HepG2 (cell line): ENCODE data around the gene COG1. TPM values are rescaled to one million over a fixed set of nuclear protein-coding genes. Genes with fewer than 3 reads are reported as not detected.

Source experiments
- FOXK2 ChIP-seq: fragments of 450-650 bp; IDR thresholded peaks from 2 replicates; pipeline ENCODE4 v1.6.1; 2016
- HNF1A ChIP-seq, 2 experiments: sonication (generic) in 1 of 2; formaldehyde crosslinking in 1 of 2; IDR thresholded peaks; 2 replicates each; pipeline versions ENCODE4 v1.4.0 to v1.6.1; 2016 to 2020; ENCODE audit warnings: borderline replicate concordance in 1 of 2, low read depth in 1 of 2, mild to moderate bottlenecking in 1 of 2, missing genetic modification reagents in 1 of 2
- KDM3A ChIP-seq: IDR thresholded peaks from 2 replicates; pipeline ENCODE4 v1.6.1; 2018; ENCODE audit warnings: low read depth, missing compliant biosample characterization
- KLF11 ChIP-seq: IDR thresholded peaks from 2 replicates; pipeline ENCODE4 v1.6.1; 2016; ENCODE audit warnings: missing compliant biosample characterization
- KLF9 ChIP-seq: IDR thresholded peaks from 2 replicates; pipeline ENCODE4 v1.6.1; 2016; ENCODE audit warnings: low read depth
- NR1H2 ChIP-seq: sonication (generic); formaldehyde crosslinking; IDR thresholded peaks from 2 replicates; pipeline ENCODE4 v1.8.1; 2022; ENCODE audit warnings: low read depth, missing genetic modification reagents, borderline replicate concordance
- PHF20 ChIP-seq: sonication (generic); formaldehyde crosslinking; IDR thresholded peaks from 2 replicates; pipeline ENCODE4 v1.5.0; 2020; ENCODE audit warnings: mild to moderate bottlenecking, missing genetic modification reagents
- PRMT3 ChIP-seq: sonication (generic); formaldehyde crosslinking; IDR thresholded peaks from 2 replicates; pipeline ENCODE4 v1.8.1; 2022; ENCODE audit warnings: low read depth, mild to moderate bottlenecking, moderate library complexity, missing genetic modification reagents, borderline replicate concordance
- RAD21 ChIP-seq: fragments of 450-650 bp; formaldehyde crosslinking; IDR thresholded peaks from 2 replicates; pipeline ENCODE4 v1.5.0; 2020; ENCODE audit warnings: mild to moderate bottlenecking
- SALL1 ChIP-seq: sonication (generic); formaldehyde crosslinking; IDR thresholded peaks from 2 replicates; pipeline ENCODE4 v1.8.0; 2022; ENCODE audit warnings: mild to moderate bottlenecking, missing genetic modification reagents
- SP140L ChIP-seq: sonication (generic); formaldehyde crosslinking; IDR thresholded peaks from 2 replicates; pipeline ENCODE4 v1.4.0; 2020; ENCODE audit warnings: missing genetic modification reagents, borderline replicate concordance
- ZBTB34 ChIP-seq: sonication (generic); formaldehyde crosslinking; IDR thresholded peaks from 2 replicates; pipeline ENCODE4 v1.8.0; 2022; ENCODE audit warnings: mild to moderate bottlenecking, missing genetic modification reagents
- ZEB1 ChIP-seq: IDR thresholded peaks from 2 replicates; pipeline ENCODE4 v1.6.1; 2012; ENCODE audit warnings: mild to moderate bottlenecking, low read depth, inconsistent platforms; ENCODE audit not compliant: insufficient replicate concordance
- ZNF331 ChIP-seq: sonication (generic); formaldehyde crosslinking; IDR thresholded peaks from 2 replicates; pipeline ENCODE4 v1.4.0; 2020; ENCODE audit warnings: missing genetic modification reagents
- ZNF367 ChIP-seq: sonication (generic); formaldehyde crosslinking; IDR thresholded peaks from 2 replicates; pipeline ENCODE4 v1.4.0; 2020; ENCODE audit warnings: missing genetic modification reagents, borderline replicate concordance
- ZNF468 ChIP-seq: sonication (generic); formaldehyde crosslinking; IDR thresholded peaks from 2 replicates; pipeline ENCODE4 v1.8.0; 2022; ENCODE audit warnings: mild to moderate bottlenecking, moderate library complexity, missing genetic modification reagents
- ZNF564 ChIP-seq: sonication (generic); formaldehyde crosslinking; IDR thresholded peaks from 2 replicates; pipeline ENCODE4 v1.8.1; 2023; ENCODE audit warnings: mild to moderate bottlenecking, missing genetic modification reagents
- ZNF674 ChIP-seq: sonication (generic); formaldehyde crosslinking; IDR thresholded peaks from 2 replicates; pipeline ENCODE4 v1.5.0; 2020; ENCODE audit warnings: low read depth, mild to moderate bottlenecking, missing genetic modification reagents
- ZNF841 ChIP-seq: sonication (generic); formaldehyde crosslinking; IDR thresholded peaks from 2 replicates; pipeline ENCODE4 v1.8.1; 2023; ENCODE audit warnings: missing genetic modification reagents, borderline replicate concordance
- polyA plus RNA-seq, 8 experiments: library from polyadenylated mRNA; depleted of rRNA in 3 of 8; stranded (reverse) in 7 of 8; unstranded in 1 of 8; fragments of >200 nt; fragmentation: Illumina TruSeq in 4 of 8; extraction: Trizol in 4 of 8; gene quantifications; 2 replicates each; pipeline versions ENCODE4 v1.2.1 to v1.2.3, GENCODE V29; 2011 to 2016; ENCODE audit warnings: low read depth in 4 of 8, missing spikeins in 1 of 8, mixed read lengths in 1 of 8; ENCODE audit not compliant: insufficient read depth in 1 of 8
- total RNA-seq, 5 experiments: library from RNA; depleted of rRNA; stranded (reverse); fragments of >200 nt; fragmentation: Illumina TruSeq; extraction: Trizol; gene quantifications; 2 replicates each; pipeline ENCODE4 v1.2.3, GENCODE V29; 2016; ENCODE audit warnings: low read depth in 1 of 5
- TF ChIP-seq, protein P1 (sequence below): sonication (generic); formaldehyde crosslinking; IDR thresholded peaks from 2 replicates; pipeline ENCODE4 v1.8.0; 2022; ENCODE audit warnings: missing genetic modification reagents, mild to moderate bottlenecking, inconsistent platforms, borderline replicate concordance
- TF ChIP-seq, protein P2 (sequence below), 2 experiments: sonication (generic) in 1 of 2; formaldehyde crosslinking in 1 of 2; IDR thresholded peaks; 2 replicates each; pipeline versions ENCODE4 v1.4.0 to v1.6.1; 2018 to 2020; ENCODE audit warnings: missing genetic modification reagents in 2 of 2, borderline replicate concordance in 1 of 2, low read depth in 1 of 2, mild to moderate bottlenecking in 1 of 2, missing biosample characterization in 1 of 2

The COG1 gene
- total and polyA plus RNA-seq, 2 of the 13 experiments (the other 11 are each of a cell fraction or from before 2014, with no cell fraction given): 36.6 to 39.7 TPM

DNA sequence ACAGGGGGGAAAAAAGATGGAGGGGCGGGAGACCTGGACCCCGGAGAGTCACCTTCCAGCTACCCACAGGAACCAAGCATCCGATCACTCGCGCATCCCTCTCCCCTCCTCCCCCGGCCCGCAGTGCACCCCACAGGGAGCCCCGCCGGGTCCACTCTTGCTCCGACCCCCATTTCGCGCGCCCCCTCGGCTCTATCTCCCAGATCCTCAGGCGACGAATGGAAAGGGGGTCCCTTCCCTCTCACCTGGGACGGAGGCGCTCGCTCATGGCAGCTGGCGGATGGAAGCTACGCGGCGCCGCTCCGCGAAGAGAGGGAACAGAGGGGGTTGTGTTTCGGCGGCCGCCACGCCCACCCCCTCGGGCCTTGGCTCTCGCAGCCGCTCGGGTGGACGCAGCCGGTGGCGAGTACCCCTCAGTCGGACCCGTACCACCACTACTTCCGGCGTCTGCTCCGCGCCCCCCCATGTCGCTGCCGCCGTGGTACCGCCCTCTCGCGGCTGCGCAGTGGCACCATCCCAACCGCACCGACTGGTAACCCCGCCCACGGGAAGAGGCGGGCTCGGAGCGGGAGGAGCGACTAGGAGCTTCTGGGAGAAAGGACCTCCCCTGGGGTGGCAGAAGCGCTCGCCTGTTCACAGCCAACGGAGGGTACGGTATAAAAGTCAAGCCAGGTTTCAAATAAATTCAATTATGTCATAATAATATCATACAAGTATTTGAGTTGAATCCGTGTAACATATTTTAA is 39.2 kb downstream of the COG1 start (continued):
- TF ChIP-seq ZNF331 (peak; percentile 90), SP140L (CRISPR knock-in tag) (no peak), ZNF674 (CRISPR knock-in tag) (no peak), HNF1A (IDR thresholded peaks at IDR 0.05; ENCODE audit: low read depth) (no peak), HNF1A (CRISPR knock-in tag; IDR thresholded peaks at IDR 0.05; ENCODE audit: borderline replicate concordance) (peak; percentile 70), FOXK2 (no peak), KDM3A (CRISPR knock-in tag) (peak; percentile 76; the same call in 1 of the 2 replicates), KLF11 (no peak), PRMT3 (CRISPR knock-in tag) (no peak; the same call in 1 of the 2 replicates), ZNF841 (CRISPR knock-in tag) (0 out of 2 replicates have a peak, but pooled peaks have one; percentile 19), KLF9 (CRISPR knock-in tag) (peak; percentile 99), RAD21 (CRISPR knock-in tag) (peak; percentile 51; the same call in 1 of the 2 replicates), ZEB1 (no peak), SALL1 (CRISPR knock-in tag) (peak; percentile 74), ZNF468 (no peak), NR1H2 (no peak), ZBTB34 (CRISPR knock-in tag) (no peak), ZNF564 (CRISPR knock-in tag) (no peak), ZNF367 (CRISPR knock-in tag) (no peak), PHF20 (peak; percentile 80)
- TF ChIP-seq, protein P1, sequence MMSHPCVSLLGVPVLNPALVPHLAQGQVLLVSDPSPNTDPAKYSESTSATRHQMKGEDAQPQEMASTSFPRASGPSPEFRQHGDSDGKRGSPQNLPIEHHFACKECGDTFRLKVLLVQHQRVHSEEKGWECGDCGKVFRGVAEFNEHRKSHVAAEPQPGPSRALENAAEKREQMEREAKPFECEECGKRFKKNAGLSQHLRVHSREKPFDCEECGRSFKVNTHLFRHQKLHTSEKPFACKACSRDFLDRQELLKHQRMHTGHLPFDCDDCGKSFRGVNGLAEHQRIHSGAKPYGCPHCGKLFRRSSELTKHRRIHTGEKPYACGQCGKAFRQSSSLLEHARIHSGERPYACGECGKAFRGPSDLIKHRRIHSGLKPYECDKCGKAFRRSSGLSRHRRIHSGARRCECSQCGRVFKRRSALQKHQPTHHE (CRISPR knock-in tag): peak; percentile 92; the same call in 1 of the 2 replicates
- TF ChIP-seq, protein P2, sequence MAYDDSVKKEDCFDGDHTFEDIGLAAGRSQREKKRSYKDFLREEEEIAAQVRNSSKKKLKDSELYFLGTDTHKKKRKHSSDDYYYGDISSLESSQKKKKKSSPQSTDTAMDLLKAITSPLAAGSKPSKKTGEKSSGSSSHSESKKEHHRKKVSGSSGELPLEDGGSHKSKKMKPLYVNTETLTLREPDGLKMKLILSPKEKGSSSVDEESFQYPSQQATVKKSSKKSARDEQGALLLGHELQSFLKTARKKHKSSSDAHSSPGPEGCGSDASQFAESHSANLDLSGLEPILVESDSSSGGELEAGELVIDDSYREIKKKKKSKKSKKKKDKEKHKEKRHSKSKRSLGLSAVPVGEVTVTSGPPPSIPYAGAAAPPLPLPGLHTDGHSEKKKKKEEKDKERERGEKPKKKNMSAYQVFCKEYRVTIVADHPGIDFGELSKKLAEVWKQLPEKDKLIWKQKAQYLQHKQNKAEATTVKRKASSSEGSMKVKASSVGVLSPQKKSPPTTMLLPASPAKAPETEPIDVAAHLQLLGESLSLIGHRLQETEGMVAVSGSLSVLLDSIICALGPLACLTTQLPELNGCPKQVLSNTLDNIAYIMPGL (CRISPR knock-in tag; IDR thresholded peaks at IDR 0.05; ENCODE audit: borderline replicate concordance in 1 of 2, low read depth in 1 of 2): peak; percentile 83 to 94
